HT-29 (cell line): Measurements from ENCODE around the gene ACOXL. TPM values are rescaled to one million over a fixed set of nuclear protein-coding genes. Genes with fewer than 3 reads are reported as not detected.

Experiments
- DNase-seq: peaks from one replicate; pipeline ENCODE4 v3.0.0-alpha.2; 2015; ENCODE audit warnings: low spot score
- total RNA-seq: library from RNA; depleted of rRNA; stranded (reverse); fragments of >200 nt; shearing (Covaris generic); gene quantifications from 2 replicates; pipeline ENCODE4 v1.2.3, GENCODE V29; 2014

ACOXL gene
- total RNA-seq, 1 experiment from 2014 or later = 3.9 TPM

DNA sequence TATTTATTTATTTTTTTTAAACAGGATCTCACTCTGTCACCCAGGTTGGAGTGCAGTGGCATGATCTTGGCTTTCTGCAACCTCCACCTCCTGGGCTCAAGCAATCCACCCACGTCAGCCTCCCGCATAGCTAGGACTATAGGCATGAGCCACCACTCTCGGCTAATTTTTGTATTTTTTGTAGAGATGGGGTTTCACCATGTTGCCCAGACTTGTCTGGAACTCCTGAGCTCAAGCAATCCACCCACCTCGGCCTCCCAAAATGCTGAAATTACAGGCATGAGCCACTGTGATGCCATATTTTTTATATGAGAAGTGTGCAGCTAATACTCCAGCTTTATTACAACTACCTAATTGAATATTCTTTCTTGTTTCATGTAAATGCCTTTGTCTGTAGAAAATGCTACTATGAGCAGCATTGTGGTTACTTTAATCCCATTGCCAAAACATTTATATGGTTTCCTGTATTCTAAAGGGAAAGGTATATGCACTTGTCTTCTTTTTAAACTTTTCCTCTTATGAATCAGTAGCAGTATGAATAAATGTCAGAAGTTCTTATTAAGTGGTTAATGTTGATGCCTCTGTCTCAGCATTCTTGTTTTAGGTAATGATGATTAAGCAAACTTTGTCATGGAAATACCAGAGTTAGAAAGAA is 378.9 kb downstream of the ACOXL start:
- no peak for DNase-seq

DNA sequence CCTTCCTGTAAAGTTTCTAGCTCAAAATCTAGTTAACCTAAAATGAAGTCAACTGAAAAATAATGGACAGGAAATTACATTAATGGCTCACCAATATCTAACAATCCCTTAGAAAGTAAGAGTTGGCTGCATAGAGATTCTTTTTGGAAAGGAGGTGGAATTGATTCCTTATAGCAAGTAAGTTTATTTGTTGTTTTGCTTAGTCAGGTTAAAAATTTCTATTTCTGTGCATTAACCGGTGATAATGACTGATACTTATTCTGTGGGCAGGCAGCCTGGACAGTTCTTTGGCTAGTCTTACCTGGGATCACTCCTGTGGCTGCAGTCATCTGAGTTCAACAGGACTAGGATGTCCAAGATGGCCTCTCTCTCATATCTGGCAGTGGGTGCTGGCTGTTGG is 381.5 kb downstream of the ACOXL start:
- DNase-seq = no peak

DNA sequence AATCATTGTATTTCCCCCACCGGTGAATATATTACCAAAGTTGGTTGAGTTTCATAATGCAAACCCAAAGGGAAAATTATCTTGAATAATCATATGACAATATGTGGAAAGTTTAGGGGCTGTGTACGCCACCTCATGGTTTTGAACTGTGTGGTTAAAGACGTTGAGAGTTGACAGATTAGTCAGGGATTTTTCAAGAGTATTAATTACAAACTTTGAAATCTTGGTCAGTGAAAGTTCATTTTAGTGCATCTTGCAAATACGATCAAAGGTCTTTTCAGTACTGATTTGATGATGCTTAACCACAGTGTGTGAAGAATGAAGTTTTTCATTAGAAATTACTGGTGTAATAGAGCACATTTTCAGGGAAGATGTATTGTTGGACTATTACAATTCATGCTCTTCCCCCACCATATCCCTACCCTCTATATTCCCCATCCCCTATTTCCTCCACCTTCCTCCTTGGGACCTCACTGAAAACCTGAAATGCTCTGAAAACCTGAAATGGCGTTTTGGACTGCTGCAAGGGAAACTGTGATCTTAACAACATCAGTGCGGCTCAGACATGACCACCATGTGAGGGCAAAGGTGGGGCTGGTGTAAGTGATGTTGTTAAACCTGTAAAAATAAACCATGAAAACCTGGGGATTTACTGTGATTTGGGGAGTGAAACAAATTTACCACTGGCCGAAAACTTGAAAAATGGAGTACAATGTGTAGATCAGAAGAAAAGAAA is 383.8 kb downstream of the ACOXL start:
- DNase-seq = no peak

DNA sequence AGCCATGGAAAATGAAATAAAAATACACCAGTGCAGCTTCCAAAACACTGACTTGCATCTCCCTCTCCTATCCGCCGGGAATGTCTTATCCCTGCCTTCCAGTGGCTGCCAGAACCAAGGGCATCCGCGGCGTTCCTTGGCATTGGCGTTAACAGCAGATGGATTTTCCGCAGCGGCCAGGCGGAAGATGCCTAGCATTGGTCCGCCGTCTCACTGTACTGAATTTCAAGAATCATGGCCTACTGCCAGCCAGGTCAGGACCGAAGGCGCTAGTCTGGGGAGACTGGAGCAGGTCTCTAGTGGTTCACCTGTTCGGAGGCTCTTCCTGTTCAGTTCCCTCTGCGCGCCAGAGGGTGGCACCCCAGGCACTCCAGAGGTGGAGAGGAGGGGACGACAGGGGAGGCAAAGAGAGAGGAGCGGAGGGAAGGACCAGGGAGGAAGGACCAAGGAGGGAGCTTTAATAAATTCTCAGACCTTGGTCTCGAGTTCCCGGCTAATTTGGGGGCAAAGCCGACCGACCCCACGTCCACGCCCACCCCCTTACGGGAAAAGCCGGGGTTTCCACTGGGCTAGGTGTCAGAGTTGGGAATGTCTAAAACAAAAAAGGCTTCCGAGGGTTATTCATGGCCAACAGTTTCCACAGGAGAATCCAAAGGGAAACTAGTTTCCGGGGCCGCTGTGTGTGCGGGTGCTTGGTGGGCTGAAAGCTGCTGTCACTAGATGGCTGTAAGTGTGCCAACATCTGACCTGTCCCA is 384.6 kb downstream of the ACOXL start:
- DNase-seq = peak; percentile 89

DNA sequence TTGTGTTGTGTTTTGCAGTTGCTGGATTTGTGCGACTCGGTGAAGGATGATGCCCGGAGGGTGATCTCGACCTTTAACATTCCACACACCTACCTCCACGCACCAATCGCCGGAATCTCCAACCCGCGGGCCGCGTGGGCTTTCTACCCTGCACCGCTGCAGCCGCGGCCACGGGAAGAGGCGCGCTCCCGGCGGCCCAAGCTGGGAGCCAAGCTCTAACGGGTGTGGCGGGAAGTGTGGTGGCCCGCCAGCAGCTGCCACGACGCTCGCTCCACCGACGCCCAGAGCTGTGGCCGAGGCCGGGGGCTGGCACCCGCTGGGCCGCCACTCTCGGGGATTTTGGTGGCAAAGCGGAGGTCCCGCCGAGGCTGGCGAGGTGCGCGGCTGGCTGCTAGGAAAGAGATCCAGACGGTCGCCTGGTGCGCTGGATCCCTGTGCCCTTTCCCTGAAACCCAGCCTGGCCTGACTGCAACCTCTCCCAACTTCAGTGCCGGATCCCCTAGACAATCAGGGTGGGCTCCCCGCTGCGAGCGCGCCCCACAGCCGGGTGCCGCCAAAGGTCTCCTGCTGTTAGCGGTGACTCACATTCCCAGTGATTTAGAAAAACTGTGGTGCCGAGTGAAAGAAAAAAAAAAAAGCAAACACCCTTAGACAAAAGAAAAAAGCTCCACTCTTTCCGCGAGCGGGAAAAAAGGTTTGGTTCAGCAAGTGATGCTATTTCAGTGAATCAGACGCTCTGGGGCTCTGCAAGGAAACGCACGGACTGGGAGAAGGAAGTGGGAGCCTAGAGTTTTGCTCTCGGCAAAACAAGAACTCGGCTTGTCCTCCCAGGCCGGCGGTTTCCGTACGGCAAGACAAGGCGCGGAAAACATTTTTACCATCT is 385.5 kb downstream of the ACOXL start:
- DNase-seq = peak; percentile 50

DNA sequence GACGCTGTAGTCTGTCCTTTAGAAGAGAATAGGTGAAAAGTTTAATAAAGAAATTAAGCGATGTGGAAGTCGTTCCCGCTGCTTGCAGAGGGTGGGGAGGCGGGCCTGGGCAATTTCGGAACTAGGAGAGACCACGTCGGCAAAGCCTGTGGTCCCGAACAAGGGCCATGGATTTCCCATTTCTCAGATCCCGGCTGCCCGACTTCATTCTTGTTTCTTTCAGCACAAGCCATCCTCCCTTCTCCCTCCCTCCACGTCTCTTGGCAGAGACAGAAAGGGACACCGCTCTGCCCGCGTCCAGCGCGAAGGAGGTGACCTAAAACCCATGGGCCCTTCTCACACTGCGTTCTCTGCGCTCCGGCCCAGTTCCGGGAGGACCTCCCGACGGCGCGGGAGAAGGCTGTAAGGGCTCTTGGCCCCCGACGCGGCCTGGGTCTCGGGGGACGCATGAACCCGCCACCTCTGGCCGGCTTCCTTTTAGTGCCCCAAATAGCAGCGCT is 386.2 kb downstream of the ACOXL start:
- no peak for DNase-seq

DNA sequence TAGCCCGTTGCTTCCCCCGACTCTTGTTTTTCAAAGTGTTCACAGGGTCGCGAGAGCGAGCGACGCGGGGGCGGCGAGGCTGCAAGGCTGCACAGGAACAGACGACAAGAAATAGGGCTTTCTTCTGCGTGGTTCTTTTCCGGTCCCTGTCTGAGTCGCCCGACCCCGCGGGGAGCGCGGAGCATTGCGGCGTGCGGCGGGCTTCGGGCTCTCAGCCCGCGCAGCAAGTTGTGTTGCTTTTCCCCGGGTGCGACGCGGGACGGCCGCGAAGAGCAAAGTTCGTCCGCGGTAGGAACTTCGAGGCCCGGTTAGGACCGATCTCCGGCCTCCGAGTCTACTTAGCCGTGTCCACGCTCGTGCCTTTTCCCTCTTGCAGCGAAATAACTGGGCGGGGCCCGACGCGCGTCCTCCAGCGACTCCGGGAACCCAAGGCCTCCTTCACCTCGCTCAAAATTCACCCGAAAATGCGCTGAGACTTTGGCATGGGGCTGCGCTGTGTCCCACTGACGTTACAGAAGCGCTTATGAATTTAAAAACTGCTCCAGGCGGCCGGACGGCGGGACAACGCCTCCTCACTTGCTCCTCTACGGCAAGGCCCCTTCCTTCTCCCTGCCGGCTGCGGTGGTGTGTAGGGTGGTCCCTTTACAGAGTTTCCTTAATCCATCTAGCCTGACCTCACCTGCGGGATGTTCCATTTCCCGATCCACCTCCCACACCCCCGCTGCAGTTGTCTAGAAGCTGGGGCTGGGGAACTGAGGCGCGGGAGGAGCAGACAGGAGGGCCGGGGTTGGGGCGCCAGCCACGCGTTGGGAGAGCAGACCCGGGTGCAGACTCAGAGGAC is 386.8 kb downstream of the ACOXL start:
- DNase-seq = no peak

DNA sequence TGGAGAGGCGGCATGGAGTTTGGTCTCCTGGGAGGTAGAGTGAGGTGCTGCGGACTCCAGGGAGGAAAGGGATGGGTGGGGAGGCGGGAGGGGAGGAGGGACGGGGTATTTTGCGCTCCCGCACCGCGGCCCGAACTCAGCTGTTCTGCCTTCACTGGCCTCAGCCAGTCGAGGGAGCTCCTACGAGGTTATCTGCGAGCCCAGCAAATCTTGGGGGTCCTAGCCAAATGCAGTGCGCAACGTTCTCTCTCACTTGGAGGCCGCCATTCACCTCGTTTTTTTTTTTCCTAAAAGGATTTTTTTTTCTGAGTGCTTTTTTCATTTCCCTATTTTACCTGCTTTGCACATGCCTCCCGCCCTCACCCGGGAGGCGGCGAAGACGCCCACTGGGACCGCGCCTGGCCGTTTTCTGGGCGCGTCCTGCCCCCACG is 387.5 kb downstream of the ACOXL start:
- DNase-seq = no peak

DNA sequence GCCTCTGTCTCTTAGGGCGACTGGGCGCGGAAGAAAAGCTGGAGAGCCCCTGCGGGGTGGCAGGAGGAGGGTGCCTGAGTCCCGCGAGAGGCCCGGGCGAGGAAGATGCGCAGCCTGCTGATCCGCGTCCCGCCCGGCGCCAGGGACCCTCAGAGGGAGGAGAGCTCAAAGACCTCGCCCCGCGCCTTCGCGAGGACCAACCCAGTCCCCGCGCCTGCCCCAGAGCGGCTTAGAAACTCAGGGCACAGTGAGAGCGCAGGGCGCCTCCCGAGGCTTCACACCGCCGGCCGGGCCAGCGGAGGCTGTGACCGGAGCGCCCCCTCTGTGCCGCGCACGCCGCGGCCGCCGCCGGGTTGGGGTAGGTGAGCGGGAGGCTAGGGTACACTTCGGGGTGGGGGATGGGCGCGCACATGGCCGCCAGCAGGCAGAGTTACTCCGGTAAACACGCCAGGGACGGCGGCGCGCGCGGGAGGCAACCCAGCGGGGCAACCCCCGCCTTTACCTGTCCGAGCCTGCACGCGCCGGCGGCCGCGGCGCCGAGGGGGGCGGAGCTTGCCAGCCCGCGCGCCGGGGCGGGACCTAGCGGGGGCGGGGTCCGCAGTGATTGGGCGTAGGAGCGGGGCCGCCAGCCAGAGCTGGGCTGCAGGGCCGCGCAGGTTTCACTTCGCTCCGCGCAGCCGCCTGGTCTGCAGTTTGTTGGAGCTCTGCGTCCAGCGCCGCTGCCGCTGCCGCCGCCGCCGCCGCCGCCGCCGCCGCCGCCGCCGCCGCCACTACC is 388.1 kb downstream of the ACOXL start, which contains the start of gene BCL2L11:
Gene BCL2L11, plus strand, starts transcription at position 662 of the 775 bp plus-strand sequence. CDS start 2,832 bp downstream, outside the sequence.
- peak; percentile 93 for DNase-seq

DNA sequence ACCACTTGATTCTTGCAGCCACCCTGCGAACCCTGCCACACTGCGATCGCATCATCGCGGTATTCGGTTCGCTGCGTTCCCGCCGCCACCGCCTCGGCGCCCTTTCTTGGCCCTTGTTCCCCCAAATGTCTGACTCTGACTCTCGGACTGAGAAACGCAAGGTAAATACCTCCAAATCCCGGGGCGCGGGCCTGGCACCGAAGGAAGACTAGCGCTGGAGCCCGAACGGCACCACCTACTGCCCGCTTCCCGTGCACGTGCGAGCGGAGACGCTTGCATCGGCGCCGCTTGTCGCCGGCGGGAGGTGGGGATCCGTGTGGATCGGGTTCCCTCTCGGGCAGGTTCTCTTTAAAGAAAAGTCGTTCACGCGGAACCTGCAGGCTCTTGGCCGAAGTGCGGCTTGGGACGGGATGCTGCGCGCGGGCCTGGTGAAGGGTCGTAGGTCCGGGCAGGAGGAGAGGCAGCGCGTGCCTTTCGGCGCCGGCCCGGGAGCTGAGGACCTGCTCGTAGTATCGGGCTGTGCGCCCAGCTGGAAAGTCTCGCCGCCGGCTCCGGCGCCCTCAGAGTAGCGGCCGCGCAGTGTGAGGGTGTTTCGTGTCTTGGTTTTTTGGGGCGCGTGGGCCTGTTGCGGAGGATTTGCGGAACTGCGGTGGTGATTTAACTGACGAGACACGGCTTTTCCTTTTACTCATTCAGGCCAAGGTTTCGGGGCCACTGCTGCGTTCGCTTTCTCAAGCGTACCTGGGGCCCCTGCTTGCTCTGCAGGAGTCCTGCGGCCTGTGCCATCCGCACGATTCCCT is 388.9 kb downstream of the ACOXL start:
- peak; percentile 65 for DNase-seq

DNA sequence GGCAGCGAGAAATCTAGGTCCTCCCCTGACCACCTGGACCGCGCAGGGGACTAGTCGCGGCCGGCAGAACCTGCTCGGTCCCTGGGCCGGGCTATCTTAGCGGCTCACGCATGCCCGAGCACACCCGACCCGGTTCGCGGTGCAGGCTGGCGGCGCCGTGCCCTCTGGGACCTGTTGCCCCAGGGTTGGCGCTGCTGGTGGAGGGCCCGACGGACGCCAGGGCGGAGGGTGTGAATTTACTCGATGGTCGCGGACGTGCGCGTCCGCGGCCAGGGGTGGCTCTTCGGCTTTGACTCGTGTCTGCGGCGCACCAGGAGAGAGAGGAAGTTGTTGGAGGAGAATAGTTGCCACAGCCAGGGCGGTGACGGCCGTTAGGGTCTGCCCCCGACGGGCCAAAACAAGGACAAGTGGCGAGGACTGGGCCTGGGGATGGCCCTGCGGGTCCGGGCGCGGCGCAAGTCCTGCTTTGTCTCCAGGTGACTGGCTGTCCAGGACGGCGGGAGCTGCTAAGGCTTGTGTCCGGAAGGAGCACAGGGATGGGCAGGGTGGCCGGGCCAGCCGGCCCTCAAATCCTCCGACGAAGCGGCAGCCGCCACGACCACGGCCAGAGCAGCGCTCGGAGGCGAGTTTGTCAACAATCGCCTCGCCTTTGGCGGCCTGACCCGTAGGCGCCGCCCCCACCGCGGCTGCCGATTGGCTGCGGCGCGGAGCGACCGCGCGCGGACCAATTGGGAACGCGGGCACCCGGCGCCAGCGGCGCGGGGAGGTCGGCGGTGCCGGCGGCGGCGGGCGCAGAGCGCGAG is 389.7 kb downstream of the ACOXL start:
- DNase-seq = peak; percentile 93

DNA sequence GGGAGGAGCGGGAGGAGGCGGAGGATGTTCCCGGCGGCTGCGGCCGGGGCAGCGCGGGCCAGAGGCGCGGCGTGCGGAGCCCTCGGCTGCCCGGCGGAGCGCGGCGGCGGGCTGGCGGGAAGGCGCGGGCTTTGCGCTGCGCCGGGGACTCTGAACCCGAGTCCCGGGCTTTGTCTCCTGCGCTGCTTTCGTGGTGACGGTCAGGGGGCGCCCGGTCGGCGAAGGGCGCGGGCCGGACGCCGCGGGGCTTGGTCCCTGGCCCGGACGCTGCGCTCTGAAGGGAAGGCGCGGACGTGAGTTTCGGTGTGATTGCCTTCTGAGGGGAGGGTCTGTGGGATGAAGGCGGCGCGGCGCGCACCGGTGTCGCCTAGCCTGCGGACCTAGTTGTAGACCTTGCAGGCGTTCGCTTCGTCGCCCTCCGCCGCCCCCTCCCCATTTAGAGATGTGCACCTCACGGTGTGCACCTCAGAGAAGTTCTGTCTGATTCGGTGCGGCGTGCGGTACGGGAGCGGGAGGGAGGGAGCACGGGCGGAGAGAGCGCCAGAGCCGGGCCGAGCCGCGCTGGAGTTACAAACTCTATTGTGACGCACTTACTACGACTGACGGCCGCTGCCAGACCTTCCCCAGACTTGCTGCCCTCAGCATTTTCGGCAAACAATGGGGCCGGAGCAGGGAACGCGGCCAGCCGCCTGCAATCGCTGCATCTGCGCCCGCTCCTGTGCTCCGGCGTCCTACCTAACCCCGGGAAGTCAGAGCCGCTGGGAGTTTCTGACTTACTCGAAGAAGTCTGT is 390.5 kb downstream of the ACOXL start:
- peak; percentile 76 for DNase-seq

DNA sequence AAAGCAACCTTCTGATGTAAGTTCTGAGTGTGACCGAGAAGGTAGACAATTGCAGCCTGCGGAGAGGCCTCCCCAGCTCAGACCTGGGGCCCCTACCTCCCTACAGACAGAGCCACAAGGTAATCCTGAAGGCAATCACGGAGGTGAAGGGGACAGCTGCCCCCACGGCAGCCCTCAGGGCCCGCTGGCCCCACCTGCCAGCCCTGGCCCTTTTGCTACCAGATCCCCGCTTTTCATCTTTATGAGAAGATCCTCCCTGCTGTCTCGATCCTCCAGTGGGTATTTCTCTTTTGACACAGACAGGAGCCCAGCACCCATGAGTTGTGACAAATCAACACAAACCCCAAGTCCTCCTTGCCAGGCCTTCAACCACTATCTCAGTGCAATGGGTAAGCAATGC is 391.4 kb downstream of the ACOXL start:
- DNase-seq = no peak

DNA sequence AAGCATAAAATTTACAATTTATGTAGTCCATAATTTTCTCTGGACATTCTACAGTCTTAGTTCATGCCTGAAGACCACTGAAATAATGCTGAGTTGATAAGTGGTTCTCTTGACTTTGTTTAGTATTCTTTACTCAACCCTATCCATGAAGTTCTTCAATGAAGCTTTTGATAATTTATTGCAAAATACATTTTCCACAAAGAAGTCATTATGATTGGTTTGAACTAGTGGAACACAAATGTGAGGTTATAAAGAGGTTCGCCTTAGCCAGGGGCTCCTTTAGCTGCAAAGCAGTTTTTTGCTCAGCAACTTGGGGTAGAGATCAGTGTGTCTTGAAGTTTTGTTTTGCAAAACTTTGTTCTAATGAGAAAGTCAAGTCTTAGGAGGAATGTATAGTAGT is 394.2 kb downstream of the ACOXL start:
- no peak for DNase-seq

DNA sequence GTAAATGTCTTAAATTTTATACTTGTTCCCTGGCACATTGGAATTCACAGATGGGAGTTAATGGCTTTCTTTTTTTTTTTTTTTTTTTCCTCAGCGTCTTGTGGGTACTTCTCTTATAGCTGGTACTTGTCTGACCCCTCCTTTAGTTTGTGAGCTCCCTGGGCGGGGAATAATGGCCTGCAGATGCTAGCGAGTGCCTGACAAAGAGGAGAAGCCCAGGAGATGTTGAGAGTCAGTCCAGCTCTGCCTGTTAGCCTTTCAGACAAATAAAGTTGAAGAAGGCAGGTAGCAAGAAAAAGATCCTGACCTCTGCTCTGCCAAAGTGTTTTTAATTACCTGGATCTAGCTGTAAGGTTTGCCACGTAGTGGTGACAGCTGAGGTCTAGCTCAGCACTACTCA is 395.0 kb downstream of the ACOXL start:
- DNase-seq = no peak

DNA sequence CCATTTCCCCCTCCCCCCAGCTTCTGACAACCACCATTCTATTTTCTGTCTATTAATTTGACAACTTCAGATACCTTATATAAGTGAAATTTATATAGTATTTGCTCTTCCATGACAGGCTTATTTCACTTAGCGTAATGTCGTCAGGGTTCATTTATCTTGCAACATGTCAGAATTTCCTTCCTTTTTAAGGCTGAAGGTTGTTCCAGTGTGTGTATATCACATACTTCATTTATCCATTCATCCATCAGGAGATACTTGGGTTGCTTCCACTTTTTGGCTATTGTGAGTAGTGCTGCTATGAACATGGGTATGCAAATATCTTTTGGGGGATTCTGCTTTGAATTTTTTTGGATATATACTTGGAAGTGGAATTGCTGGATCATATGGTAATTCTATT is 395.7 kb downstream of the ACOXL start:
- no peak for DNase-seq

DNA sequence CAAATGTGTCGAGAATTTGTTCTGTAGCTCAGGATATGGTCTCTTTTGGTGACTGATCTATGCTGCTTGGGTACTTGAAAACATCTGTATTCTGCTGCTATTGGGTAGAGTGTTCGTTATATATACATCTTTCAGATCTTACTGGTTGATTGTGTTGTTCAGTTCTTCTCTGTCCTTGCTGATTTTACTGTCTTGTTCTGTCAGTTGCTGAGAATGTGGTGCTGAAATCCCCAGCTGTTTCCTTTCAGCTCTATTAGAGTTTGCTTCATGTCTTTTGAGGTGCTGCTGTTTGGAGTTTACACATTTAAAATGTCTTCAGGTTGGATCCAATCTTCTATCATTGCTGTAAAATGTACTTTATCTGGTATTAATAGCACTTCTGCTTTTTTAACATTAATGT is 401.2 kb downstream of the ACOXL start:
- no peak for DNase-seq
